OCI-LY7 (cell line): ENCODE results near the gene PSMD3.

Source experiments
- CTCF ChIP-seq: fragments of 200-600 bp; sonication (generic); conservative IDR thresholded peaks from 2 replicates; pipeline ENCODE4 v1.5.1; 2014; ENCODE audit warnings: mild to moderate bottlenecking, antibody characterized with exemption, low read length, moderate library complexity, mixed read lengths
- EZH2phosphoT487 ChIP-seq: fragments of 200-600 bp; sonication (generic); IDR thresholded peaks from 2 replicates; pipeline ENCODE4 v1.6.1; 2018; ENCODE audit warnings: low read depth, borderline replicate concordance, mild to moderate bottlenecking, mixed run types, antibody characterized with exemption, low read length, moderate library complexity, mixed read lengths

- no peak for TF ChIP-seq CTCF
- TF ChIP-seq EZH2phosphoT487: no peak
Observed at GRCh38 chr17:39994448-39994847, 13.8 kb downstream of the PSMD3 start.
